Psoas muscle (tissue), 8 donors: ENCODE results near the gene DOK1. TPM values are rescaled to one million over a fixed set of nuclear protein-coding genes. Genes with fewer than 3 reads are reported as not detected.
A peak's percentile ranks its signal among the peaks of the same experiment; 100 is the strongest.

Experiments used
- ATAC-seq, 4 donors: fragments of 200-7000 bp; cut with Tn5 transposase; one replicate each; pipeline ENCODE4 v1.9.1; 2020; ENCODE audit warnings: moderate library complexity in 3 of 4, mild to moderate bottlenecking in 2 of 4
- DNase-seq, 2 donors: peaks; one replicate each; pipeline ENCODE4 v3.0.0-alpha.2; 2020
- H3K27ac ChIP-seq: fragments of 200-600 bp; one replicate; pipeline ENCODE4 v1.8.0; 2022
- H3K27me3 ChIP-seq, 3 donors: fragments of 200-600 bp in 1 of 3; one replicate each; pipeline versions ENCODE4 v1.6.1 to v1.8.0; 2013 to 2022; ENCODE audit warnings: low read length in 2 of 3, mild to moderate bottlenecking in 2 of 3, moderate library complexity in 1 of 3; ENCODE audit not compliant: insufficient read depth in 3 of 3
- H3K36me3 ChIP-seq, 2 donors: fragments of 200-600 bp in 1 of 2; one replicate each; pipeline versions ENCODE4 v1.6.1 to v1.8.0; 2013 to 2022; ENCODE audit warnings: low read depth in 1 of 2, mild to moderate bottlenecking in 1 of 2, moderate library complexity in 1 of 2; ENCODE audit not compliant: insufficient read depth in 1 of 2
- H3K4me1 ChIP-seq: fragments of 200-600 bp; one replicate; pipeline ENCODE4 v1.8.0; 2022
- H3K4me3 ChIP-seq: fragments of 200-600 bp; one replicate; pipeline ENCODE4 v1.8.0; 2022; ENCODE audit warnings: mild to moderate bottlenecking
- H3K9me3 ChIP-seq: fragments of 200-600 bp; one replicate; pipeline ENCODE4 v1.8.0; 2022
- CTCF ChIP-seq: fragments of 200-600 bp; IDR thresholded peaks from one replicate; pipeline ENCODE4 v1.8.0; 2022; ENCODE audit warnings: antibody characterized with exemption
- whole genome bisulfite sequencing, 3 donors: extraction: QIAGEN DNeasy Blood & Tissue Kit; methylation state at CpG; one replicate each; pipeline versions ENCODE4 v1.1.6 to v1.1.7; 2013; 5-methylcytosine and 5-hydroxymethylcytosine counted together
- intact Hi-C, 2 donors: fragments of 100-400 bp; cut with DNase I; formaldehyde crosslinking; loops; one replicate each; pipeline versions ENCODE4 v1.11.0 to v1.14.2; 2022
- polyA plus RNA-seq, 3 donors: library from polyadenylated mRNA; stranded (reverse); fragments of 200-250 nt; gene quantifications; one replicate each; pipeline ENCODE4 v1.2.3, GENCODE V29; 2013
- total RNA-seq, 4 donors: library from RNA; stranded (reverse); fragmentation: NEBNext Ultra II Directional in 2 of 4; extraction: Animal tissue kit (Norgen Biotek cat#: 25700) in 2 of 4; gene quantifications; one replicate each; pipeline versions ENCODE4 v1.2.1 to v1.2.4, GENCODE V29; 2021 to 2023
- donor health status: healthy with polysubstance abuse.
- donor health status: DM: no; HTN: no; CAD: no; lungs with moderate emphysema.
- donor health status: Bipolar disorder and iron deficiency.
- donor health status: healthy.
- donor health status: DM: yes; HTN: yes; CAD: no.
- donor health status: DM: no; HTN: no; CAD: no.
- donor health status: DM: no; HTN: no; CAD: no.
- donor health status: DM: yes; HTN: yes; CAD: no.

DOK1 gene
- total and polyA plus RNA-seq, 7 donors, result 1.0 to 3.8 (median 1.5) TPM

GRCh38 chr2:74513605-74514367 is 40.7 kb upstream of the DOK1 start:
- Histone ChIP-seq H3K27ac (no peak overlapping the region), H3K27me3 (peaks cover 0 to 93% (median 41%) of the 10 kb centered on the region in 3 donors), H3K9me3 (no peaks in the 10 kb centered on the region), H3K36me3 (no peaks in the 10 kb centered on the region), H3K4me1 (peaks cover 17% of the 10 kb centered on the region), H3K4me3 (no peak overlapping the region)
- no peak for DNase-seq
- ATAC-seq, result no peak
- intact Hi-C loops, result no loop called here
- TF ChIP-seq CTCF, result no peak
- 6 to 9% (median 7%) methylated on average over 45 to 52 of the region's 52 CpGs for WGBS, 3 donors

- DNase-seq, result no peak
- intact Hi-C loops, result no loop called here
- Histone ChIP-seq H3K9me3 (no peaks in the 10 kb centered on the region), H3K27ac (no peak within 1 kb of the TSS), H3K4me1 (peaks cover 17% of the 10 kb centered on the region), H3K27me3 (peaks cover 0 to 97% (median 45%) of the 10 kb centered on the region in 3 donors), H3K36me3 (no peaks in the 10 kb centered on the region), H3K4me3 (peak within 1 kb of the TSS; percentile 25)
- WGBS, 3 donors, result 4 to 9% (median 7%) methylated on average over 75 to 82 of the region's 82 CpGs
- TF ChIP-seq CTCF, result no peak
- ATAC-seq, result peak in 1 of 4 donors; percentile 17
Observed at GRCh38 chr2:74514368-74515270, 39.9 kb upstream of the DOK1 start, which contains the start of gene TLX2. TSS of gene TLX2 (plus strand) at chr2:74514450. CDS start at chr2:74514807, 357 bp downstream.

- H3K27me3 ChIP-seq, result peaks cover 0 to 98% (median 43%) of the 10 kb centered on the region in 3 donors
- peak in 2 of 4 donors; percentile 12 to 15 for ATAC-seq
- peak overlapping the region; percentile 65 for H3K4me3 ChIP-seq
- H3K4me1 ChIP-seq, result peaks cover 17% of the 10 kb centered on the region
- H3K27ac ChIP-seq, result no peak overlapping the region
- no peak for TF ChIP-seq CTCF
- WGBS, 3 donors, result 7 to 20% (median 12%) methylated on average over 46 to 60 of the region's 60 CpGs
- intact Hi-C loops, result no loop called here
- DNase-seq, result no peak
- H3K36me3 ChIP-seq, result no peaks in the 10 kb centered on the region
- no peaks in the 10 kb centered on the region for H3K9me3 ChIP-seq
Observed at GRCh38 chr2:74515271-74515980, 39.1 kb upstream of the DOK1 start.

GRCh38 chr2:74515981-74516633 is 38.4 kb upstream of the DOK1 start:
- Histone ChIP-seq H3K27ac (no peak overlapping the region), H3K9me3 (no peaks in the 10 kb centered on the region), H3K27me3 (peaks cover 0 to 95% (median 42%) of the 10 kb centered on the region in 3 donors), H3K4me1 (peaks cover 17% of the 10 kb centered on the region), H3K4me3 (peak overlapping the region; percentile 65), H3K36me3 (no peaks in the 10 kb centered on the region)
- peak; percentile 66 to 84 for DNase-seq
- WGBS, 3 donors, result 2 to 4% (median 2%) methylated on average over 55 to 72 of the region's 72 CpGs
- TF ChIP-seq CTCF, result no peak
- ATAC-seq, result peak; percentile 67 to 92 (median 88)
- intact Hi-C loops, result no loop called here
